Naive thymus-derived CD8-positive, alpha-beta T cell (primary cell): ENCODE results near the gene CPVL. TPM values are rescaled to one million over a fixed set of nuclear protein-coding genes. Genes with fewer than 3 reads are reported as not detected.
"Not testable (repeated sequence)": the region's sequence is repeated elsewhere in the genome, so short reads cannot be mapped to it uniquely, and the experiment has no call there.

ENCODE experiments used
- ATAC-seq, 2 donors: fragments of 150-1000 bp; cut with Tn5 transposase in 1 of 2; sonication (Bioruptor Pico), chemical (Tn5 transposase) in 1 of 2; 1 replicate in 1 of 2; 2 replicates in 1 of 2; pipeline ENCODE4 v1.10.0; 2021; ENCODE audit warnings: mild to moderate bottlenecking in 2 of 2, moderate library complexity in 2 of 2
- POLR2A ChIA-PET: fragments of 350-600 bp; sonication (Branson Sonifier 250); formaldehyde crosslinking; loops from one replicate; lab custom pipeline; 2021; ENCODE audit warnings: antibody characterized with exemption; lab: Charles Lee
- DNase-seq, 10 donors: peaks; one replicate each; pipeline versions ENCODE4 v3.0.0 to v3.0.0-alpha.2; 2020 to 2022
- H3K27ac Mint-ChIP-seq, 10 donors: one replicate each; pipeline ENCODE4 v1.8.0; 2020 to 2022; ENCODE audit warnings: mild to moderate bottlenecking in 10 of 10, mixed read lengths in 10 of 10, moderate library complexity in 4 of 10, inconsistent platforms in 1 of 10
- H3K27me3 Mint-ChIP-seq, 5 donors: one replicate each; pipeline ENCODE4 v1.8.0; 2021 to 2022; ENCODE audit warnings: mixed read lengths in 5 of 5
- H3K36me3 Mint-ChIP-seq, 3 donors: one replicate each; pipeline ENCODE4 v1.8.0; 2020 to 2022; ENCODE audit warnings: mixed read lengths in 3 of 3, mild to moderate bottlenecking in 2 of 3, inconsistent platforms in 1 of 3
- H3K4me1 Mint-ChIP-seq, 4 donors: one replicate each; pipeline ENCODE4 v1.8.0; 2021 to 2022; ENCODE audit warnings: mixed read lengths in 4 of 4
- H3K4me3 Mint-ChIP-seq, 10 donors: one replicate each; pipeline ENCODE4 v1.8.0; 2020 to 2022; ENCODE audit warnings: mild to moderate bottlenecking in 10 of 10, mixed read lengths in 10 of 10, moderate library complexity in 6 of 10, inconsistent platforms in 1 of 10
- H3K9me3 Mint-ChIP-seq, 9 donors: one replicate each; pipeline ENCODE4 v1.8.0; 2020 to 2022; ENCODE audit warnings: mixed read lengths in 9 of 9, mild to moderate bottlenecking in 3 of 9, inconsistent platforms in 1 of 9, moderate library complexity in 1 of 9
- polyA plus RNA-seq, 3 donors: library from polyadenylated mRNA; unstranded; fragments of 300-500 nt; fragmentation: Illumina TruSeq; gene quantifications; one replicate each; pipeline ENCODE4 v1.2.3, GENCODE V29; 2021
- total RNA-seq, 8 experiments: library from RNA in 2 of 8; stranded (reverse) in 2 of 8; gene quantifications; one replicate each; pipeline ENCODE4 v1.2.3 and lab custom pipeline; 2021 to 2026

CPVL gene
- total and polyA plus RNA-seq, 5 experiments from 2014 or later = 0.70 to 1.4 (median 0.98) TPM; not detected in 1

DNA sequence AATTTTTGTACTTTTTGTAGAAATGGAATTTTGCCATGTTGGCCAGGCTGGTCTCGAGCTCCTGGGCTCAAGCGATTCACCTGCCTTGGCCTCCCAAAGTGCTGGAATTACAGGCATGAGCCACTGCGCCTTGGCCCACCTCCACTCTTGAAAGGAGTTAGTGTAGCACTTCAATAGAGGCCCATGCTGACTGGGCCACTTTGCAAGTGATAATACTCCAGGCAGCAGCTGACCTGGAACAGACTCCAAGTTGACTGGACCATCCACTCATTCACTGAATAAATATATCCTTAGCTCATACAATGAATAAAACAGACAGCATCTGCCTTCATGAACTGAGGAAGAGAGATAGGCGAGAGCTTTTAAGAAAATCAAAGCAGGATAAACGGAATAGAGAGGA is 14.7 kb downstream of the CPVL start:
- Mint-ChIP-seq H3K27ac (no peak overlapping the region), H3K27me3 (peaks cover 0 to 18% (median 13%) of the 10 kb centered on the region in 5 donors), H3K4me1 (no peaks in the 10 kb centered on the region), H3K9me3 (peaks cover 0 to 7% (median 0%) of the 10 kb centered on the region in 9 donors), H3K4me3 (no peak overlapping the region), H3K36me3 (no peaks in the 10 kb centered on the region)
- POLR2A ChIA-PET = no interaction called here
- no peak for DNase-seq
- ATAC-seq = no peak

DNA sequence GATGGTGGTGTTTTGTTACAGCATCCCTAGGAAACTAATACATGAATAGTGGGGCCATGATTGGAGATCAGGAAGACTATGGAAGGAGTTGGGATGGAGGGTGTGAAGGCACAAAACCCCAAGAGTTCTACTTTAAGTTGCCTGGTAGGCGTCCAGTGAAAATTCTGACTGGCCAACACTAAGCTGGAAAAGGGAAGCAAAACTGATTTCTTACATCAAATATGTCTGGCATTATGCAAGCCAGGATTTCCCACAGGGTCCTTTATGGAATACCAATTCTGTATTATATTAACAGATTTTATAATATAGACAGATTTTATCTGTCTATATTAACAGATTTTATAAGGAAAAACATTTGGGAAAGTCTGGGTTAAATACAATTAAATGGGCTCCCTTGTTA is 16.2 kb downstream of the CPVL start:
- no peaks in the 10 kb centered on the region for H3K36me3 Mint-ChIP-seq
- no peaks in the 10 kb centered on the region for H3K9me3 Mint-ChIP-seq
- POLR2A ChIA-PET = no interaction called here
- DNase-seq (no peak), ATAC-seq (no peak)
- no peaks in the 10 kb centered on the region for H3K4me1 Mint-ChIP-seq
- no peak overlapping the region for H3K27ac Mint-ChIP-seq
- no peak overlapping the region for H3K4me3 Mint-ChIP-seq
- peaks cover 0 to 18% (median 13%) of the 10 kb centered on the region in 5 donors for H3K27me3 Mint-ChIP-seq

DNA sequence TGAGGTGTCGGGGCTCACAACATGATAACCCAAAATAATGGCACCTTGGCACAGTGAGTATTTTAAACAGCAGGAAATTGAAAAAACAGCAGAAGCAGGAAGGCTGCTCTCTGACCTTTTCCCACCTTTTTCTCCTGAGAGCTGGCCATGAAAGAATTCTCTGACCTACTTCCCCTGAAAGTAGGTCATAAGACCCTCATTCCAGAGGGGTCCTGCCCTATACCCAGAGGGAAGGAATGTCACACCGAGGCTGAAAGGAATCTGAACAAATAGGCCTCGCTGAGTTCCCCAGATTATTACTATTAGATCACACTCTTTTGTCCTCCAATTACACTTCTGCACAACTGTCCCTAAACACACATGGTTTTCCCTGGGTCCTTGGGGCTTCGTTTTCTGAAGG is 18.8 kb downstream of the CPVL start:
- ATAC-seq (no peak), DNase-seq (no peak)
- Mint-ChIP-seq H3K4me3 (no peak overlapping the region), H3K4me1 (no peaks in the 10 kb centered on the region), H3K27me3 (peaks cover 0 to 15% (median 9%) of the 10 kb centered on the region in 5 donors), H3K27ac (no peak overlapping the region), H3K9me3 (no peaks in the 10 kb centered on the region), H3K36me3 (no peaks in the 10 kb centered on the region)
- POLR2A ChIA-PET = no interaction called here

DNA sequence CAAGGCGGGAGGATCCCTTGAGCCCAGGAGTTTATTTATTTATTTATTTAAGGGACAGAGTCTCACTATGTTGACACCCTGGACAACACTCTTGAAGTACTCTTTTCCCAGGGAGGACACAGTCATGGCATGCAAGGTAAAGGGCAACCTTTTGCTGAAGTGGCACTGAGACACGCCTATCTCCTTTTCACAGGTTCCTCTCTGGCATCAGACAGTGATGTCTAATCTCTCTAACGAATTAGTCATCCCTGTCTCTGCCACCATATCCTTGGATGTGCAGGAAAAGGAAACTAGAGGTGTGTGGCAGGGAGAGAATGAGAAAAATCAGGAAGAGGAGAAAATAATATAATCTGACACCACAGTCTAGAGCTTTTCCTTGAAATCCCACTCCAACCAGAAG is 19.5 kb downstream of the CPVL start:
- Mint-ChIP-seq H3K36me3 (no peaks in the 10 kb centered on the region), H3K27me3 (peaks cover 0 to 11% (median 8%) of the 10 kb centered on the region in 5 donors), H3K27ac (no peak overlapping the region), H3K9me3 (no peaks in the 10 kb centered on the region), H3K4me1 (no peaks in the 10 kb centered on the region), H3K4me3 (peak overlapping the region in 1 of 10 donors; percentile 47)
- ATAC-seq = no peak
- DNase-seq = no peak
- POLR2A ChIA-PET = no interaction called here

DNA sequence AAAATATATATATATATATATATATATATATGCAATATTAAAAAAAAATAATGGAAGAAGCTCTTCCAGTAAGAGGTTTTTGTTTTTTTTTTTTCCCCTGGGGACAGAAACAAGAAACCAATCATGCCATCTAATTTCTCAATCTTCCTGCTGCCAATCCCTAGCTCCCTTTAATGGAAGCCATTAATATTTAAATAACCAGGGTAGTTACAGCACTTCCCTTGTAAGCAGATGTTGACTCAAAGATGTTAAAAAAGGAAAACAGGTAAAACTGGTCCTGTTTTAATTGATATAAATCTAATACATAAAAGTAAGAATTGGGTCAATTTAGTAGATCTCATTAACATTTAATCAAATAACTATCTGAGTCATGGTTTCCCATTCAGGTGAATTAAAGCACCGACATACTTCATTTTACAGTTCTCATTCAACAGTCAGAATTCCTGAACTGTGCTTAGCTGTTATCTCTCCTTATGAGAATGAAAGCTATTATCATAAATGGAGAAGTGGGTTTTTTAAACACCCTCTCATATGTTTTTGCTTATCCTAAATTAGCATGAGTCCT is 22.6 kb downstream of the CPVL start:
- peaks cover 0 to 6% (median 2%) of the 10 kb centered on the region in 5 donors for H3K27me3 Mint-ChIP-seq
- H3K9me3 Mint-ChIP-seq = no peaks in the 10 kb centered on the region
- H3K36me3 Mint-ChIP-seq = no peaks in the 10 kb centered on the region
- DNase-seq (no peak), ATAC-seq (no peak)
- H3K4me1 Mint-ChIP-seq = peaks cover 0 to 2% (median 0%) of the 10 kb centered on the region in 4 donors
- H3K4me3 Mint-ChIP-seq = no peak overlapping the region
- no peak overlapping the region for H3K27ac Mint-ChIP-seq
- POLR2A ChIA-PET = no interaction called here

DNA sequence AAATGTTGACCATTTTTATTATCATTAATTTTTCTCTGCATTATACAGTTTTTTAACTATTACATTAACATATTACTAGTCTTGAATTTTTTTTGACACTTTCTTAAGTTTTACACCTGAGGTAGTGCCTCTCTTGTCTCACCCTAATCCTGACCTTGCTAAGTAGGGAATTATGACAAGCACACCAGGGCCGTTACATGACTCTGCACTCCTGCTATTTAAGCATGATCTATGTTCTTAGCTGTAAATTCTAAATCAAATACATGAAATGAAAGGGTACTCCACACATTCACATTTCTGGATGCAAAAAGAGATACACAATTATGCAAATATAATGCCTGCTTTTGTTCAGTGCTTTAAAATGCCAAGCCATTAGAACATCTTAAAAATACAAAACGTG is 23.6 kb downstream of the CPVL start:
- POLR2A ChIA-PET = no interaction called here
- ATAC-seq (no peak), DNase-seq (no peak)
- Mint-ChIP-seq H3K4me1 (peaks cover 0 to 2% (median 0%) of the 10 kb centered on the region in 4 donors), H3K27ac (no peak overlapping the region), H3K27me3 (peaks cover 0 to 6% (median 2%) of the 10 kb centered on the region in 5 donors), H3K9me3 (no peaks in the 10 kb centered on the region), H3K36me3 (no peaks in the 10 kb centered on the region), H3K4me3 (no peak overlapping the region)

DNA sequence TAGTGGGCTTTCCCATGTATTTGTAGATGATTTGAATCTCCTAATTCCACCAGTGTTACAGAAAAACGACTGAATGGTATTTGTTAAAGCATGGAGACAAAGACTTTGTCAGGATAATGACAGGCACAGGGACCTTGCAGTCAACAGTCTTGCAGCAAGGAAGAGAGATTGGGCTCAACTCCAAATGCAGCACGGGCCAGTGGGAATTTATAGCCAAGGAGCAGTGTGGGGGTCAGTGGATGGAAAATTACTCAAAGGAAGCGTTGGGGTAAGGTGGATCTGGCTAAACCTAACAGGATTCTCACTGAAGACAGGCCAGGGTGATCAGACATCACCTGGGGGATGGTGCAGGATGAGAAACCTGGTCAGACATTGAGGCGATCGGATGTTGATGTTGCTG is 24.3 kb downstream of the CPVL start:
- DNase-seq (no peak), ATAC-seq (no peak)
- Mint-ChIP-seq H3K4me1 (peaks cover 0 to 2% (median 0%) of the 10 kb centered on the region in 4 donors), H3K4me3 (no peak overlapping the region), H3K9me3 (no peaks in the 10 kb centered on the region), H3K27ac (no peak overlapping the region), H3K27me3 (peaks cover 0 to 6% (median 2%) of the 10 kb centered on the region in 5 donors), H3K36me3 (no peaks in the 10 kb centered on the region)
- POLR2A ChIA-PET = no interaction called here

DNA sequence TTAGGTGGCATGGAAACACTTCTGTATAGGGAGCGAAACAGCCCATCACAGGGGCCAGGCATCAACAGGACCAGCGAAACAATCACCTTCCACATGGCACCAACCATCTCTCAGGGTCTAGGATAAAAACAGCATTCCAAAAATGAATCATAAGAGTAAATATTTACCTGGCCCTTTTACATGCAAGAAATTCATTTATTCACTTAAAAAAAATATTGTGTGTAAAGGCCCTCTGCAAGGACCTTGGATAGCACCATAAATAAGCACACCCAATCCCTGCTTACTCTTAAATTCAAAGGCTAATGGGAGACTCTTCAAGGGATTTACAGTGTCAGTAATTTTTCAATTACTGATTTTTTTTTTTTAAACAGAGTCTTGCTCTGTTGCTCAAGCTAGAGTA is 25.4 kb downstream of the CPVL start:
- Mint-ChIP-seq H3K4me3 (no peak overlapping the region), H3K27me3 (peaks cover 0 to 6% (median 2%) of the 10 kb centered on the region in 5 donors), H3K9me3 (no peaks in the 10 kb centered on the region), H3K27ac (no peak overlapping the region), H3K4me1 (peaks cover 0 to 2% (median 0%) of the 10 kb centered on the region in 4 donors), H3K36me3 (no peaks in the 10 kb centered on the region)
- ATAC-seq = no peak
- DNase-seq = no peak
- POLR2A ChIA-PET = no interaction called here

DNA sequence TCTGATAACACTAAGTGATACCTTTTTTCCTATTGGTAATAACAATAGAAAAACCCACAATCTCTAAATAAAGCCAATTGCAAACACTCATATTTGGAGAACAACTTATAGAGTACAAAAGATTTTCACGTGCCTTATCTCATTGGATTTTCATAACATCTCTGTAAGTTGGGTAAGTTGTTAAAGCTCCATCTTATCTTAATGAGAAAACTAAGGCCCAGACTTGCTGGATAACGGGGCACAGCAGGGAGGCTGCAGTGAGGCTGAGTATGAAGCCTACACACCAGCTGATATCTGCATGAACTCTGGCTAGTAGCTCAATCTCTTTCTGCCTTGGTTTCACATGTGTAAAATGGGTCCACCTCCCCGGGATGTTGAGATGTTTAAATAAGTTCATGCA is 26.8 kb downstream of the CPVL start:
- ATAC-seq (no peak), DNase-seq (no peak)
- Mint-ChIP-seq H3K4me3 (no peak overlapping the region), H3K27ac (no peak overlapping the region), H3K4me1 (peaks cover 0 to 2% (median 0%) of the 10 kb centered on the region in 4 donors), H3K27me3 (peaks cover 0 to 6% (median 2%) of the 10 kb centered on the region in 5 donors), H3K9me3 (no peaks in the 10 kb centered on the region), H3K36me3 (no peaks in the 10 kb centered on the region)
- POLR2A ChIA-PET = no interaction called here

DNA sequence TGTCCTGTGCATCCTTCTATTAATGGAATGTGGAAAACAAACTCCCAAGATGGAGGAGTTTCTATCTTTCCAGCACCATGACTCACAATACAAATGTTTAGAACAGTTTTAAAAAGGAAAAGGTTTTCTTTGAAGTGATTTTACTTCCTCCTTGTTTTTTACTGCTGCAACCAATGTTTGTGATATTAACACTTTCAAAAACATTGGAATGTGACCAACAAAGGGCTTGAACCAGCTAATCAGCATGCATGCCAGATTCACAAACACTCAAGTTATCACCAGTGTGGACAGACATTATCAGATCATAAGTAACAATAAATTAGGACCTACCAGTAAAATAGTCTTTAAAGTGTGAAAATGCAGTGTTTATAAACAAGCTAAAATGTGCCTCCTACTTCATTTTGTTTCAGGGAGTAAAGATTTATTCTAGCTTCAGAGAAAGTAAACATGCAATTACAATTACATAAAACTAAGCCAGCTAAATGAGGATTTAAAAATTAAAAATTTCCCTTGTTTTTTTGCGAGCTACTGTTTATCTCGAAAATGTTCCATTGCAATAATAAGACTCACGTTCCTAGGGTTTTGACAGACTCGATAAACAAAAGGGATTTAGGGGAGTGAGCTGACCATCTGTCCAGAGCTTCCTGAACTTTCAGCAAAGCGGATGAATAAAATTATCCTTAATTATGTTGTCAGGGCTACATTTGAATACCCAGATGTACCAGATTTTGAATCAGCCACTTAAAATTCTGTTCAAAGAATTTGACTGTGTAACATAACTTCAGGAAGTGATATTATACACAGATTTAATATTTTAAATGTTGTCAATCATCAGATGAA is 29.8 kb downstream of the CPVL start:
- Mint-ChIP-seq H3K9me3 (no peaks in the 10 kb centered on the region), H3K36me3 (no peaks in the 10 kb centered on the region), H3K27ac (no peak overlapping the region), H3K4me3 (no peak overlapping the region), H3K4me1 (peaks cover 4 to 10% (median 6%) of the 10 kb centered on the region in 4 donors), H3K27me3 (peaks cover 1 to 14% (median 4%) of the 10 kb centered on the region in 5 donors)
- POLR2A ChIA-PET = no interaction called here
- DNase-seq (no peak), ATAC-seq (no peak)

DNA sequence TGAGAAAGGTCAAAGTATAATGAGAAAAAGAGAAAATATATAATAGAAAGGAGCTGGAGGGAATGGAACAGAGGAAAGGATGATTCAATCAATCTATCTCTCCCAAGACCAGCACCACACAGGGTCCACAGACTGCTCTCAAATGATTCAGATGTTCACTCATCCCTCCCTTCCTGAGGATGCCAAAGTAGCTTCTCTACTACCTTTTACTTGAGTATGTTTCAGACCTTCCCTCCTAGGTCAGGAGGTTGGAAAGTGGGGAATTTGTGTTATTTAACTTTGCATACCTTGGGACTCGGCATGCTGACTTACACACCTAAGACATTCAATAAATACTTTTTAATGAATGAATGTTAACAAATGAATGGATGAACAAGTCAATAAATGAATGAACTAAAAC is 30.6 kb downstream of the CPVL start:
- no peaks in the 10 kb centered on the region for H3K9me3 Mint-ChIP-seq
- ATAC-seq (no peak), DNase-seq (no peak)
- H3K4me3 Mint-ChIP-seq = no peak overlapping the region
- H3K27me3 Mint-ChIP-seq = peaks cover 1 to 14% (median 6%) of the 10 kb centered on the region in 5 donors
- H3K4me1 Mint-ChIP-seq = peaks cover 4 to 10% (median 6%) of the 10 kb centered on the region in 4 donors
- POLR2A ChIA-PET = no interaction called here
- no peaks in the 10 kb centered on the region for H3K36me3 Mint-ChIP-seq
- no peak overlapping the region for H3K27ac Mint-ChIP-seq

DNA sequence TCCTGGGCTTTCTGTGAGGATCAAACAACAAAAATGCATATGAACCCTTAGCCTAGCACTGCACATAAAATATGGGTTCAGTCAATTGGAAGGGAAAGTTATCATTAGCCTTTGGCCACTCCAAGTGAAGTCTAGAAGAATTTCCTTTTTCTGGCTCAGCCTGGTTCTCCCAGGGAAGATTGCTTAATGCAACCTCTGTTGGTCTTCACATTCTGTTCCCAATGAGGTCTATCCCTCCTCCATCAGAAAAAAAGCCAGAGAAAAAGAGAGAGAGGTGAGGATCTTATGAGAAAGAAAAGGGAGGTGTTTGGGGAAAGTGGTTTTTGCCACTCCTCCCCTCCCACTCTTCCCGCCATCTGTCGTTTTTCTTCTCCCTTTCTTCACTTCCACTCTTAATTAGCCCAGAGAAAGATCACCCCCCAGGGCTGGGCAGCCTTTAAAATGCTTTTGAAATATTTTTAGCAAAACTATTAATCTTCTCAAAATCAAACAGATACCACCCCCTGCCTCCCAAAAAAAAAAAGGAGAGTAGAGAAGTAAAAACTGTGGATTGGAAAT is 31.1 kb downstream of the CPVL start:
- POLR2A ChIA-PET = interaction anchor here (0.5 kb wide), 1 partner anchor 80 kb away, joined by 3 read pairs; no protein-coding TSS in a partner anchor
- no peak for ATAC-seq
- Mint-ChIP-seq H3K4me1 (peaks cover 4 to 10% (median 6%) of the 10 kb centered on the region in 4 donors), H3K27me3 (peaks cover 4 to 18% (median 5%) of the 10 kb centered on the region in 5 donors), H3K36me3 (no peaks in the 10 kb centered on the region), H3K9me3 (no peaks in the 10 kb centered on the region), H3K27ac (no peak overlapping the region), H3K4me3 (no peak overlapping the region)
- no peak for DNase-seq

DNA sequence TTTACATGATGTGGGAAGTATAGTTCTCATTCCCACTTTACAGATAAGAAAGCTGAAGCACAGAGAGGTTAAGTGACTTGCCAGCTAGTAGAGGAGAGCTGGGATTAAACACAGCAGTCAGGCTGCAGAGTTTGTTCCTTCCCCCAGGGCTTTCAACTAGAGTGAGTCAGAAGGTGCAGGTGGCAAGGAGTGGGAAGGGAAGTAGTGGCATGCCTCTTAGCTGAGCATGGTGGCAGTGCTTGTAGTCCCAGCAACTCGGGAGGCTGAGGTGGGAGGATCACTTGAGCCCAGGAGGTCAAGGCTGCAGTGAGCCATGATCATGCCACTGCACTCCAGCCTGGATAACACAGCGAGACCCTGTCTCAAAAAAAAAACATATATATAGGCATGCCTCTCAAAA is 32.1 kb downstream of the CPVL start:
- H3K4me3 Mint-ChIP-seq, H3K9me3 Mint-ChIP-seq, POLR2A ChIA-PET, H3K36me3 Mint-ChIP-seq, ATAC-seq, H3K27ac Mint-ChIP-seq, DNase-seq: not testable (repeated sequence)
- peaks cover 4 to 26% (median 5%) of the 10 kb centered on the region in 5 donors for H3K27me3 Mint-ChIP-seq
- H3K4me1 Mint-ChIP-seq = peaks cover 4 to 10% (median 6%) of the 10 kb centered on the region in 4 donors
